ENCODE results near the gene BUD23. TPM values are rescaled to one million over a fixed set of nuclear protein-coding genes. Genes with fewer than 3 reads are reported as not detected.

The BUD23 gene
- total RNA-seq, 1 experiment from 2014 or later, result 124 TPM

DNA sequence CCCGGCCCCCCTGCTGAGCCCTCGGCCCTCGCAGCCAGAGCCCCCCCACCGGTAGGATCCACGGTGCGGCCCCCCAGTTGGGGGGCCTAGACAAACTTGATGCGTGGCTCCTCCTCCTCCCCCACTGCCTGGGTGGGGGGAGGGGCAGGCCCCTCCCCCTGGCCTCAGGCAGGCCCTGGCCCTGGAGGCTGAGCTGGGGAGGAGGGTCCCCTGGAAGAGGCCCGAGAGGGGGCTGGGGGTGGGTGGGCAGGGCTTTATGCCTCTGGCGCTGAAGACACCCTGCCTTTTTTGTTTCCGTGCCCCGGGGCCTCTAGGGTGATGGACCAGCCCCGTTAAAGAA, 12.1 kb upstream of the BUD23 start:
- Histone ChIP-seq H3K9me3 (ENCODE audit: control insufficient read depth, insufficient read depth, low read depth, low read length) (no peaks in the 10 kb centered on the region), H3K36me3 (ENCODE audit: control insufficient read depth, insufficient read depth, low read length) (no peaks in the 10 kb centered on the region), H3K27ac (ENCODE audit: low read length) (no peak overlapping the region), H3K4me3 (ENCODE audit: low read depth in 2 of 2, low read length in 2 of 2) (no peak overlapping the region), H3K27me3 (ENCODE audit: control insufficient read depth, insufficient read depth, low read length) (no peaks in the 10 kb centered on the region), H3K4me1 (ENCODE audit: control insufficient read depth, insufficient read depth, low read length) (peaks cover 4% of the 10 kb centered on the region; the same call in 1 of the 2 replicates)
- BruUV-seq (replicated peaks), result no TSS peak
- POLR2A ChIA-PET, result no interaction called here
- DNase-seq (ENCODE audit: low read depth, low spot score) (no peak), ATAC-seq (no peak)
- CTCF ChIA-PET, result no interaction called here
- TF ChIP-seq TCF7L2 (IDR thresholded peaks at IDR 0.05; ENCODE audit: low read depth, low read length), result no peak
- TF ChIP-seq, protein P1, sequence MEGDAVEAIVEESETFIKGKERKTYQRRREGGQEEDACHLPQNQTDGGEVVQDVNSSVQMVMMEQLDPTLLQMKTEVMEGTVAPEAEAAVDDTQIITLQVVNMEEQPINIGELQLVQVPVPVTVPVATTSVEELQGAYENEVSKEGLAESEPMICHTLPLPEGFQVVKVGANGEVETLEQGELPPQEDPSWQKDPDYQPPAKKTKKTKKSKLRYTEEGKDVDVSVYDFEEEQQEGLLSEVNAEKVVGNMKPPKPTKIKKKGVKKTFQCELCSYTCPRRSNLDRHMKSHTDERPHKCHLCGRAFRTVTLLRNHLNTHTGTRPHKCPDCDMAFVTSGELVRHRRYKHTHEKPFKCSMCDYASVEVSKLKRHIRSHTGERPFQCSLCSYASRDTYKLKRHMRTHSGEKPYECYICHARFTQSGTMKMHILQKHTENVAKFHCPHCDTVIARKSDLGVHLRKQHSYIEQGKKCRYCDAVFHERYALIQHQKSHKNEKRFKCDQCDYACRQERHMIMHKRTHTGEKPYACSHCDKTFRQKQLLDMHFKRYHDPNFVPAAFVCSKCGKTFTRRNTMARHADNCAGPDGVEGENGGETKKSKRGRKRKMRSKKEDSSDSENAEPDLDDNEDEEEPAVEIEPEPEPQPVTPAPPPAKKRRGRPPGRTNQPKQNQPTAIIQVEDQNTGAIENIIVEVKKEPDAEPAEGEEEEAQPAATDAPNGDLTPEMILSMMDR (IDR thresholded peaks at IDR 0.05), result no peak
- no peak for TF ChIP-seq SIN3A (IDR thresholded peaks at IDR 0.05; ENCODE audit: borderline replicate concordance, insufficient read depth, low read depth, low read length)
- no peak for TF ChIP-seq POLR2AphosphoS5 (IDR thresholded peaks at IDR 0.05; ENCODE audit: low read depth, low read length)
- TF ChIP-seq, protein P2, sequence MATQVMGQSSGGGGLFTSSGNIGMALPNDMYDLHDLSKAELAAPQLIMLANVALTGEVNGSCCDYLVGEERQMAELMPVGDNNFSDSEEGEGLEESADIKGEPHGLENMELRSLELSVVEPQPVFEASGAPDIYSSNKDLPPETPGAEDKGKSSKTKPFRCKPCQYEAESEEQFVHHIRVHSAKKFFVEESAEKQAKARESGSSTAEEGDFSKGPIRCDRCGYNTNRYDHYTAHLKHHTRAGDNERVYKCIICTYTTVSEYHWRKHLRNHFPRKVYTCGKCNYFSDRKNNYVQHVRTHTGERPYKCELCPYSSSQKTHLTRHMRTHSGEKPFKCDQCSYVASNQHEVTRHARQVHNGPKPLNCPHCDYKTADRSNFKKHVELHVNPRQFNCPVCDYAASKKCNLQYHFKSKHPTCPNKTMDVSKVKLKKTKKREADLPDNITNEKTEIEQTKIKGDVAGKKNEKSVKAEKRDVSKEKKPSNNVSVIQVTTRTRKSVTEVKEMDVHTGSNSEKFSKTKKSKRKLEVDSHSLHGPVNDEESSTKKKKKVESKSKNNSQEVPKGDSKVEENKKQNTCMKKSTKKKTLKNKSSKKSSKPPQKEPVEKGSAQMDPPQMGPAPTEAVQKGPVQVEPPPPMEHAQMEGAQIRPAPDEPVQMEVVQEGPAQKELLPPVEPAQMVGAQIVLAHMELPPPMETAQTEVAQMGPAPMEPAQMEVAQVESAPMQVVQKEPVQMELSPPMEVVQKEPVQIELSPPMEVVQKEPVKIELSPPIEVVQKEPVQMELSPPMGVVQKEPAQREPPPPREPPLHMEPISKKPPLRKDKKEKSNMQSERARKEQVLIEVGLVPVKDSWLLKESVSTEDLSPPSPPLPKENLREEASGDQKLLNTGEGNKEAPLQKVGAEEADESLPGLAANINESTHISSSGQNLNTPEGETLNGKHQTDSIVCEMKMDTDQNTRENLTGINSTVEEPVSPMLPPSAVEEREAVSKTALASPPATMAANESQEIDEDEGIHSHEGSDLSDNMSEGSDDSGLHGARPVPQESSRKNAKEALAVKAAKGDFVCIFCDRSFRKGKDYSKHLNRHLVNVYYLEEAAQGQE (IDR thresholded peaks at IDR 0.05; ENCODE audit: insufficient read depth in 1 of 2, low read depth in 2 of 2, low read length in 1 of 2), result no peak
- in situ Hi-C loops (cut with HindIII; ENCODE audit: low pct_unique_long_range_greater_than_20kb, low sequenced_read_pairs) (no loop called here), intact Hi-C loops (cut with micrococcal nuclease; ENCODE audit: unreplicated experiment) (no loop called here)

DNA sequence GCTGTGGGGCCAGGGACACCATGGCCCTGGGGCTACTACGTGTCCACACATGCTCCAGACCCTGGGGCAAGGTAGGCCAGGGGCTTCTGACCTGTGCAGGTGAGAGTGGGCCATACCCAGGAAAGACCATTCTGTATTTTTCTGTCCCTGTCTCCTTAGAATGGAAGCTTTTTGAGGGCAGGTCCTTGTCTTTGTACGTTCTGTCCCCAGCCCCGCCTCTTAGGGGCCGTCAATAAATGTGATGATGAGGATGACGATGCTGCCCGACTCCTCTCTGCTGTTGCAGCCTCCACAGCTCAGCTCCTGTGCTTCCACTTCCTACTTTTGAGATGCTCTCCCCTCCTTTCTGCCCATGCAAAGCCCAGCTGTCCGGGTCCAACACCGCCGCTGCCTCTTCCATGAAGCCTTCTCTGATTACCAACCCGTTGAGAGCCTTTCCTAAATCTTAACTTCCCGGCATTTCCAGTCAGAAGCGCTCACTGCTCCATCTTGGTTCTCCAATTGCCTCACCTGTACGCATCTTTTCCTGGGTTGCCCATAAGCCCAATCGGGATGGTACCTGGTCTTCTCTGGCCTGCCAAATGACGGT, 11.4 kb upstream of the BUD23 start:
- ChIA-PET POLR2A (interaction anchor here (0.7 kb wide), 1 partner anchor 115 kb away, joined by 4 read pairs; no protein-coding TSS in a partner anchor), CTCF (no interaction called here)
- ATAC-seq (no peak), DNase-seq (ENCODE audit: low read depth, low spot score) (no peak)
- Histone ChIP-seq H3K4me3 (ENCODE audit: low read depth in 2 of 2, low read length in 2 of 2) (no peak overlapping the region), H3K27me3 (ENCODE audit: control insufficient read depth, insufficient read depth, low read length) (no peaks in the 10 kb centered on the region), H3K27ac (ENCODE audit: low read length) (no peak overlapping the region), H3K9me3 (ENCODE audit: control insufficient read depth, insufficient read depth, low read depth, low read length) (no peaks in the 10 kb centered on the region), H3K36me3 (ENCODE audit: control insufficient read depth, insufficient read depth, low read length) (no peaks in the 10 kb centered on the region), H3K4me1 (ENCODE audit: control insufficient read depth, insufficient read depth, low read length) (peaks cover 4% of the 10 kb centered on the region; the same call in 1 of the 2 replicates)
- intact Hi-C loops (cut with micrococcal nuclease; ENCODE audit: unreplicated experiment), result no loop called here
- no TSS peak for BruUV-seq (replicated peaks)
- in situ Hi-C loops (cut with HindIII; ENCODE audit: low pct_unique_long_range_greater_than_20kb, low sequenced_read_pairs), result no loop called here
- TF ChIP-seq, protein P2 (IDR thresholded peaks at IDR 0.05; ENCODE audit: insufficient read depth in 1 of 2, low read depth in 2 of 2, low read length in 1 of 2), result no peak
- TF ChIP-seq, protein P1 (IDR thresholded peaks at IDR 0.05), result no peak

All from Panc1 (cell line).